Measurements from ENCODE around the gene VTI1A.

GRCh38 chr10:112721080-112721698 lies 274.2 kb downstream of the VTI1A start:
- no peak for TF ChIP-seq MYC (IDR thresholded peaks at IDR 0.05; ENCODE audit: low read depth, low read length)
- no peak for TF ChIP-seq POLR2A (IDR thresholded peaks at IDR 0.05; ENCODE audit: extremely low read depth, insufficient read length)
- TF ChIP-seq CTCF (IDR thresholded peaks at IDR 0.05; ENCODE audit: low read depth, low read length), result peak; percentile 58

All from NB4 (cell line).